Stimulated activated naive CD8-positive, alpha-beta T cell treated with anti-CD3 and anti-CD28 coated beads, Interleukin-15, amount 100 ng/mL, for 72 hours (primary cell): ENCODE measurements around the gene CLN3.
"Not testable (repeated sequence)": the region's sequence is repeated elsewhere in the genome, so short reads cannot be mapped to it uniquely, and the experiment has no call there.

Experiments
- ATAC-seq: fragments of 150-1000 bp; cut with Tn5 transposase; 2 replicates; pipeline ENCODE4 v1.10.0; 2021; ENCODE audit warnings: mild to moderate bottlenecking, moderate library complexity
- DNase-seq, 2 donors: peaks; one replicate each; pipeline ENCODE4 v3.0.0; 2021 to 2022
- H3K27ac Mint-ChIP-seq, 2 donors: one replicate each; pipeline ENCODE4 v1.8.0; 2022; ENCODE audit warnings: mild to moderate bottlenecking in 2 of 2, mixed read lengths in 2 of 2, moderate library complexity in 2 of 2
- H3K27me3 Mint-ChIP-seq: one replicate; pipeline ENCODE4 v1.8.0; 2022; ENCODE audit warnings: mixed read lengths
- H3K4me1 Mint-ChIP-seq: one replicate; pipeline ENCODE4 v1.8.0; 2022; ENCODE audit warnings: mild to moderate bottlenecking, mixed read lengths
- H3K4me3 Mint-ChIP-seq, 2 donors: one replicate each; pipeline ENCODE4 v1.8.0; 2022; ENCODE audit warnings: mild to moderate bottlenecking in 2 of 2, mixed read lengths in 2 of 2, moderate library complexity in 1 of 2
- H3K9me3 Mint-ChIP-seq, 2 donors: one replicate each; pipeline ENCODE4 v1.8.0; 2022; ENCODE audit warnings: mixed read lengths in 2 of 2

CLN3 gene

GRCh38 chr16:28491970-28492474, at the start of gene CLN3:
CLN3 (minus strand) TSS chr16:28492074; CDS start chr16:28491759, 315 bp downstream.
- H3K27me3 Mint-ChIP-seq: no peaks in the 10 kb centered on the region

GRCh38 chr16:28540346-28540745, 48.5 kb upstream of the CLN3 start:
- no peaks in the 10 kb centered on the region for H3K27me3 Mint-ChIP-seq
- peaks cover 15% of the 10 kb centered on the region for H3K4me1 Mint-ChIP-seq
- no peak for ATAC-seq
- H3K27ac Mint-ChIP-seq: no peak overlapping the region
- no peak for DNase-seq
- no peaks in the 10 kb centered on the region for H3K9me3 Mint-ChIP-seq
- H3K4me3 Mint-ChIP-seq: no peak overlapping the region

More at GRCh38 chr16:28491970-28492474, at the start of gene CLN3:
- Mint-ChIP-seq H3K27ac (peak within 1 kb of the TSS; percentile 100), H3K4me3 (peak within 1 kb of the TSS; percentile 91 to 98), H3K9me3 (no peaks in the 10 kb centered on the region), H3K4me1 (peaks cover 69% of the 10 kb centered on the region)
- peak; percentile 77 for ATAC-seq
- DNase-seq: peak; percentile 86 to 93

- peak within 1 kb of the TSS in 1 of 2 donors; percentile 51 for H3K27ac Mint-ChIP-seq
- no peak for DNase-seq
- ATAC-seq: no peak
- no peaks in the 10 kb centered on the region for H3K27me3 Mint-ChIP-seq
- no peaks in the 10 kb centered on the region for H3K9me3 Mint-ChIP-seq
- H3K4me1 Mint-ChIP-seq: peaks cover 27% of the 10 kb centered on the region
- no peak within 1 kb of the TSS for H3K4me3 Mint-ChIP-seq
These were observed 47.1 kb upstream of the CLN3 start, which contains the start of gene NUPR1 for GRCh38 chr16:28538733-28539596. NUPR1 (minus strand) TSS chr16:28538974; CDS start chr16:28538907, 67 bp downstream.

GRCh38 chr16:28537964-28538732, 46.3 kb upstream of the CLN3 start:
- ATAC-seq: no peak
- Mint-ChIP-seq H3K9me3 (no peaks in the 10 kb centered on the region), H3K4me1 (peaks cover 25% of the 10 kb centered on the region), H3K27me3 (no peaks in the 10 kb centered on the region), H3K4me3 (no peak overlapping the region), H3K27ac (no peak overlapping the region)
- DNase-seq: no peak

- ATAC-seq (no peak), DNase-seq (no peak)
- H3K4me3 Mint-ChIP-seq: no peak overlapping the region
- H3K9me3 Mint-ChIP-seq: no peaks in the 10 kb centered on the region
- H3K27ac Mint-ChIP-seq: no peak overlapping the region
- H3K27me3 Mint-ChIP-seq: no peaks in the 10 kb centered on the region
- peaks cover 17% of the 10 kb centered on the region for H3K4me1 Mint-ChIP-seq
These were observed 45.2 kb upstream of the CLN3 start for GRCh38 chr16:28537076-28537475.

GRCh38 chr16:28534542-28535373, 42.9 kb upstream of the CLN3 start:
- peaks cover 17% of the 10 kb centered on the region for H3K4me1 Mint-ChIP-seq
- no peaks in the 10 kb centered on the region for H3K27me3 Mint-ChIP-seq
- no peak for ATAC-seq
- no peak overlapping the region for H3K4me3 Mint-ChIP-seq
- H3K27ac Mint-ChIP-seq: peak overlapping the region in 1 of 2 donors; percentile 13
- DNase-seq: no peak
- no peaks in the 10 kb centered on the region for H3K9me3 Mint-ChIP-seq

- DNase-seq: no peak
- H3K4me3 Mint-ChIP-seq: no peak overlapping the region
- no peak overlapping the region for H3K27ac Mint-ChIP-seq
- peaks cover 17% of the 10 kb centered on the region for H3K4me1 Mint-ChIP-seq
- no peaks in the 10 kb centered on the region for H3K27me3 Mint-ChIP-seq
- ATAC-seq: no peak
- H3K9me3 Mint-ChIP-seq: no peaks in the 10 kb centered on the region
These were observed 41.2 kb upstream of the CLN3 start for GRCh38 chr16:28532940-28533647.

- DNase-seq (no peak), ATAC-seq (no peak)
- H3K4me3 Mint-ChIP-seq: no peak overlapping the region
- no peaks in the 10 kb centered on the region for H3K9me3 Mint-ChIP-seq
- H3K27ac Mint-ChIP-seq: peak overlapping the region in 1 of 2 donors; percentile 3
- H3K4me1 Mint-ChIP-seq: peaks cover 17% of the 10 kb centered on the region
- no peaks in the 10 kb centered on the region for H3K27me3 Mint-ChIP-seq
These were observed 40.2 kb upstream of the CLN3 start for GRCh38 chr16:28531777-28532744.

GRCh38 chr16:28529124-28529523, 37.2 kb upstream of the CLN3 start:
- ATAC-seq (no peak), DNase-seq (no peak)
- no peaks in the 10 kb centered on the region for H3K4me1 Mint-ChIP-seq
- H3K4me3 Mint-ChIP-seq: no peak overlapping the region
- no peaks in the 10 kb centered on the region for H3K9me3 Mint-ChIP-seq
- H3K27me3 Mint-ChIP-seq: no peaks in the 10 kb centered on the region
- no peak overlapping the region for H3K27ac Mint-ChIP-seq

- Mint-ChIP-seq H3K27ac (no peak overlapping the region), H3K27me3 (no peaks in the 10 kb centered on the region), H3K4me3 (no peak overlapping the region), H3K4me1 (no peaks in the 10 kb centered on the region), H3K9me3 (no peaks in the 10 kb centered on the region)
- no peak for DNase-seq
- ATAC-seq: no peak
These were observed 36.6 kb upstream of the CLN3 start for GRCh38 chr16:28528463-28528867.

- no peak overlapping the region for H3K27ac Mint-ChIP-seq
- H3K27me3 Mint-ChIP-seq: no peaks in the 10 kb centered on the region
- DNase-seq (no peak), ATAC-seq (no peak)
- no peak overlapping the region for H3K4me3 Mint-ChIP-seq
- H3K4me1 Mint-ChIP-seq: peaks cover 3% of the 10 kb centered on the region
- no peaks in the 10 kb centered on the region for H3K9me3 Mint-ChIP-seq
These were observed 36.1 kb upstream of the CLN3 start for GRCh38 chr16:28527985-28528384.

GRCh38 chr16:28527100-28527785, 35.4 kb upstream of the CLN3 start:
- ATAC-seq, DNase-seq, H3K27me3 Mint-ChIP-seq, H3K4me3 Mint-ChIP-seq, H3K9me3 Mint-ChIP-seq, H3K27ac Mint-ChIP-seq, H3K4me1 Mint-ChIP-seq: not testable (repeated sequence)
